Measurements from ENCODE around the gene ALK.

DNA sequence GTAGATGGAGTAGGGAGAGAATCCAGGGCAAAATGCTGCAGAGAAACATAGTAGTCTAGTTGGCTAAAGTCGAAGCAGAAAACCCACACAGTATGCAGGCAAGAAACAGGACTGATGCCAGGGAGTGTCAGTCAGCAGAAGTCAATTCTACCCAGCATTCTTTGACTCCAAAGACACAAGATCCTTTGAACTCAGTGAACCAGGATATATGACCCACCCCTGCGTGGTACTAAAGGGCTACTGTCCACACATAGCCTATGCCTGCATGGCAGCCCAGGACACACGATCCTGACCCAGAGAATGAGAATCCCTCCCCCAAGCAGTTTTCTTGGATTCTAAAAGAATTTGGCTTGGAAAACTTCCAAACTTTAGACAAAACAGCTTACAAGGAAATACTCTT, 42.5 kb downstream of the ALK start:
- TF ChIP-seq, protein P1, sequence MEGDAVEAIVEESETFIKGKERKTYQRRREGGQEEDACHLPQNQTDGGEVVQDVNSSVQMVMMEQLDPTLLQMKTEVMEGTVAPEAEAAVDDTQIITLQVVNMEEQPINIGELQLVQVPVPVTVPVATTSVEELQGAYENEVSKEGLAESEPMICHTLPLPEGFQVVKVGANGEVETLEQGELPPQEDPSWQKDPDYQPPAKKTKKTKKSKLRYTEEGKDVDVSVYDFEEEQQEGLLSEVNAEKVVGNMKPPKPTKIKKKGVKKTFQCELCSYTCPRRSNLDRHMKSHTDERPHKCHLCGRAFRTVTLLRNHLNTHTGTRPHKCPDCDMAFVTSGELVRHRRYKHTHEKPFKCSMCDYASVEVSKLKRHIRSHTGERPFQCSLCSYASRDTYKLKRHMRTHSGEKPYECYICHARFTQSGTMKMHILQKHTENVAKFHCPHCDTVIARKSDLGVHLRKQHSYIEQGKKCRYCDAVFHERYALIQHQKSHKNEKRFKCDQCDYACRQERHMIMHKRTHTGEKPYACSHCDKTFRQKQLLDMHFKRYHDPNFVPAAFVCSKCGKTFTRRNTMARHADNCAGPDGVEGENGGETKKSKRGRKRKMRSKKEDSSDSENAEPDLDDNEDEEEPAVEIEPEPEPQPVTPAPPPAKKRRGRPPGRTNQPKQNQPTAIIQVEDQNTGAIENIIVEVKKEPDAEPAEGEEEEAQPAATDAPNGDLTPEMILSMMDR (IDR thresholded peaks at IDR 0.05; ENCODE audit: borderline replicate concordance, extremely low read depth, low read length, poor library complexity, severe bottlenecking) = no peak
- no peak for TF ChIP-seq EZH2 (IDR thresholded peaks at IDR 0.05; ENCODE audit: borderline replicate concordance, low read depth, low read length, severe bottlenecking)

Measured in DND-41 (cell line).